ENCODE results near the gene NLRC5. TPM values are rescaled to one million over a fixed set of nuclear protein-coding genes. Genes with fewer than 3 reads are reported as not detected.

NLRC5 gene
- total and polyA plus RNA-seq, 5 donors from 2014 or later = 75.3 to 842 (median 98.2) TPM

GRCh38 chr16:57049678-57050077 lies 60.3 kb downstream of the NLRC5 start:
- Histone ChIP-seq H3K4me3 (ENCODE audit: low read depth, low read length) (no peak overlapping the region), H3K36me3 (ENCODE audit: control insufficient read depth, insufficient read depth, low read length) (peaks cover 83% of the 10 kb centered on the region), H3K27me3 (ENCODE audit: control insufficient read depth, insufficient read depth, low read length) (no peaks in the 10 kb centered on the region), H3K4me1 (ENCODE audit: control insufficient read depth, insufficient read depth, low read length, poor library complexity, severe bottlenecking) (peaks cover 3% of the 10 kb centered on the region), H3K9me3 (ENCODE audit: control insufficient read depth in 2 of 2, low read length in 2 of 2) (no peaks in the 10 kb centered on the region), H3K27ac (ENCODE audit: insufficient read depth, low read length, poor library complexity, severe bottlenecking) (no peak overlapping the region)
- H3K27me3 Mint-ChIP-seq = no peaks in the 10 kb centered on the region
- H3K27ac Mint-ChIP-seq = no peak overlapping the region
- no peak overlapping the region for H3K4me3 Mint-ChIP-seq
- H3K4me1 Mint-ChIP-seq = peaks cover 0 to 32% (median 13%) of the 10 kb centered on the region in 4 donors
- no peak for ATAC-seq (ENCODE audit: low read depth in 2 of 2)
- H3K36me3 Mint-ChIP-seq = peaks cover 37% of the 10 kb centered on the region
- no peak for DNase-seq
- no peaks in the 10 kb centered on the region for H3K9me3 Mint-ChIP-seq

- Histone ChIP-seq H3K27ac (ENCODE audit: insufficient read depth, low read length, poor library complexity, severe bottlenecking) (no peak overlapping the region), H3K36me3 (ENCODE audit: control insufficient read depth, insufficient read depth, low read length) (peaks cover 80% of the 10 kb centered on the region), H3K4me1 (ENCODE audit: control insufficient read depth, insufficient read depth, low read length, poor library complexity, severe bottlenecking) (peaks cover 3% of the 10 kb centered on the region), H3K9me3 (ENCODE audit: control insufficient read depth in 2 of 2, low read length in 2 of 2) (no peaks in the 10 kb centered on the region), H3K4me3 (ENCODE audit: low read depth, low read length) (no peak overlapping the region), H3K27me3 (ENCODE audit: control insufficient read depth, insufficient read depth, low read length) (no peaks in the 10 kb centered on the region)
- H3K4me1 Mint-ChIP-seq = peaks cover 0 to 18% (median 12%) of the 10 kb centered on the region in 4 donors
- H3K27me3 Mint-ChIP-seq = no peaks in the 10 kb centered on the region
- H3K36me3 Mint-ChIP-seq = peaks cover 33% of the 10 kb centered on the region
- H3K27ac Mint-ChIP-seq = peak overlapping the region in 2 of 3 donors; percentile 67 to 96
- no peaks in the 10 kb centered on the region for H3K9me3 Mint-ChIP-seq
- ATAC-seq (ENCODE audit: low read depth in 2 of 2) (no peak), DNase-seq (no peak)
- H3K4me3 Mint-ChIP-seq = peak overlapping the region in 1 of 4 donors; percentile 86
These were observed 62.4 kb downstream of the NLRC5 start for GRCh38 chr16:57051696-57052228.

GRCh38 chr16:57053206-57053605 lies 63.8 kb downstream of the NLRC5 start:
- peaks cover 34% of the 10 kb centered on the region for H3K36me3 Mint-ChIP-seq
- H3K9me3 Mint-ChIP-seq = no peaks in the 10 kb centered on the region
- no peak for ATAC-seq (ENCODE audit: low read depth in 2 of 2)
- H3K4me1 Mint-ChIP-seq = peaks cover 0 to 13% (median 9%) of the 10 kb centered on the region in 4 donors
- Histone ChIP-seq H3K27me3 (ENCODE audit: control insufficient read depth, insufficient read depth, low read length) (no peaks in the 10 kb centered on the region), H3K36me3 (ENCODE audit: control insufficient read depth, insufficient read depth, low read length) (peaks cover 78% of the 10 kb centered on the region), H3K4me3 (ENCODE audit: low read depth, low read length) (no peak overlapping the region), H3K9me3 (ENCODE audit: control insufficient read depth in 2 of 2, low read length in 2 of 2) (no peaks in the 10 kb centered on the region), H3K27ac (ENCODE audit: insufficient read depth, low read length, poor library complexity, severe bottlenecking) (no peak overlapping the region), H3K4me1 (ENCODE audit: control insufficient read depth, insufficient read depth, low read length, poor library complexity, severe bottlenecking) (no peaks in the 10 kb centered on the region)
- peak overlapping the region in 1 of 4 donors; percentile 28 for H3K4me3 Mint-ChIP-seq
- DNase-seq = no peak
- H3K27ac Mint-ChIP-seq = peak overlapping the region; percentile 86 to 93 (median 88)
- H3K27me3 Mint-ChIP-seq = no peaks in the 10 kb centered on the region

- no peak overlapping the region for H3K4me3 Mint-ChIP-seq
- H3K27me3 Mint-ChIP-seq = no peaks in the 10 kb centered on the region
- Histone ChIP-seq H3K4me1 (ENCODE audit: control insufficient read depth, insufficient read depth, low read length, poor library complexity, severe bottlenecking) (no peaks in the 10 kb centered on the region), H3K27me3 (ENCODE audit: control insufficient read depth, insufficient read depth, low read length) (no peaks in the 10 kb centered on the region), H3K36me3 (ENCODE audit: control insufficient read depth, insufficient read depth, low read length) (peaks cover 81% of the 10 kb centered on the region), H3K4me3 (ENCODE audit: low read depth, low read length) (no peak overlapping the region), H3K27ac (ENCODE audit: insufficient read depth, low read length, poor library complexity, severe bottlenecking) (peak overlapping the region; percentile 23), H3K9me3 (ENCODE audit: control insufficient read depth in 2 of 2, low read length in 2 of 2) (no peaks in the 10 kb centered on the region)
- DNase-seq = no peak
- H3K36me3 Mint-ChIP-seq = peaks cover 26% of the 10 kb centered on the region
- no peak for ATAC-seq (ENCODE audit: low read depth in 2 of 2)
- peak overlapping the region in 1 of 3 donors; percentile 31 for H3K27ac Mint-ChIP-seq
- H3K9me3 Mint-ChIP-seq = no peaks in the 10 kb centered on the region
- peaks cover 0 to 12% (median 7%) of the 10 kb centered on the region in 4 donors for H3K4me1 Mint-ChIP-seq
These were observed 65.0 kb downstream of the NLRC5 start for GRCh38 chr16:57054338-57054737.

GRCh38 chr16:57054771-57055170 lies 65.4 kb downstream of the NLRC5 start:
- no peaks in the 10 kb centered on the region for H3K27me3 Mint-ChIP-seq
- Histone ChIP-seq H3K9me3 (ENCODE audit: control insufficient read depth in 2 of 2, low read length in 2 of 2) (no peaks in the 10 kb centered on the region), H3K36me3 (ENCODE audit: control insufficient read depth, insufficient read depth, low read length) (peaks cover 84% of the 10 kb centered on the region), H3K27me3 (ENCODE audit: control insufficient read depth, insufficient read depth, low read length) (no peaks in the 10 kb centered on the region), H3K4me3 (ENCODE audit: low read depth, low read length) (no peak overlapping the region), H3K27ac (ENCODE audit: insufficient read depth, low read length, poor library complexity, severe bottlenecking) (peak overlapping the region; percentile 23), H3K4me1 (ENCODE audit: control insufficient read depth, insufficient read depth, low read length, poor library complexity, severe bottlenecking) (no peaks in the 10 kb centered on the region)
- no peaks in the 10 kb centered on the region for H3K9me3 Mint-ChIP-seq
- H3K27ac Mint-ChIP-seq = no peak overlapping the region
- no peak for DNase-seq
- H3K36me3 Mint-ChIP-seq = peaks cover 29% of the 10 kb centered on the region
- no peak for ATAC-seq (ENCODE audit: low read depth in 2 of 2)
- H3K4me3 Mint-ChIP-seq = no peak overlapping the region
- peaks cover 0 to 14% (median 7%) of the 10 kb centered on the region in 4 donors for H3K4me1 Mint-ChIP-seq

GRCh38 chr16:57055671-57056070 lies 66.3 kb downstream of the NLRC5 start:
- peaks cover 89% of the 10 kb centered on the region for H3K36me3 ChIP-seq (ENCODE audit: control insufficient read depth, insufficient read depth, low read length)
- H3K36me3 Mint-ChIP-seq = peaks cover 35% of the 10 kb centered on the region
- peak overlapping the region in 1 of 3 donors; percentile 20 for H3K27ac Mint-ChIP-seq
- ATAC-seq (ENCODE audit: low read depth in 2 of 2) (no peak), DNase-seq (no peak)
- H3K4me3 ChIP-seq (ENCODE audit: low read depth, low read length) = no peak overlapping the region
- H3K4me3 Mint-ChIP-seq = no peak overlapping the region
- H3K9me3 Mint-ChIP-seq = no peaks in the 10 kb centered on the region
- peaks cover 0 to 18% (median 7%) of the 10 kb centered on the region in 4 donors for H3K4me1 Mint-ChIP-seq
- H3K9me3 ChIP-seq (ENCODE audit: control insufficient read depth in 2 of 2, low read length in 2 of 2) = no peaks in the 10 kb centered on the region
- no peaks in the 10 kb centered on the region for H3K4me1 ChIP-seq (ENCODE audit: control insufficient read depth, insufficient read depth, low read length, poor library complexity, severe bottlenecking)
- no peaks in the 10 kb centered on the region for H3K27me3 ChIP-seq (ENCODE audit: control insufficient read depth, insufficient read depth, low read length)
- H3K27me3 Mint-ChIP-seq = no peaks in the 10 kb centered on the region
- no peak overlapping the region for H3K27ac ChIP-seq (ENCODE audit: insufficient read depth, low read length, poor library complexity, severe bottlenecking)

- ATAC-seq (ENCODE audit: low read depth in 2 of 2) = no peak
- H3K27me3 ChIP-seq (ENCODE audit: control insufficient read depth, insufficient read depth, low read length) = no peaks in the 10 kb centered on the region
- peaks cover 0 to 16% (median 1%) of the 10 kb centered on the region in 4 donors for H3K4me1 Mint-ChIP-seq
- no peaks in the 10 kb centered on the region for H3K9me3 ChIP-seq (ENCODE audit: control insufficient read depth in 2 of 2, low read length in 2 of 2)
- H3K4me3 ChIP-seq (ENCODE audit: low read depth, low read length) = no peak overlapping the region
- H3K27me3 Mint-ChIP-seq = no peaks in the 10 kb centered on the region
- H3K27ac Mint-ChIP-seq = peak overlapping the region; percentile 49 to 90 (median 86)
- no peak overlapping the region for H3K27ac ChIP-seq (ENCODE audit: insufficient read depth, low read length, poor library complexity, severe bottlenecking)
- peaks cover 90% of the 10 kb centered on the region for H3K36me3 ChIP-seq (ENCODE audit: control insufficient read depth, insufficient read depth, low read length)
- no peak overlapping the region for H3K4me3 Mint-ChIP-seq
- no peak for DNase-seq
- peaks cover 32% of the 10 kb centered on the region for H3K36me3 Mint-ChIP-seq
- H3K9me3 Mint-ChIP-seq = no peaks in the 10 kb centered on the region
- H3K4me1 ChIP-seq (ENCODE audit: control insufficient read depth, insufficient read depth, low read length, poor library complexity, severe bottlenecking) = no peaks in the 10 kb centered on the region
These were observed 69.0 kb downstream of the NLRC5 start for GRCh38 chr16:57058291-57058861.
